K562 (cell line): ENCODE results near the gene PNPLA8. TPM values are rescaled to one million over a fixed set of nuclear protein-coding genes. Genes with fewer than 3 reads are reported as not detected.

ENCODE experiments used
- ATAC-seq: fragments of 200-7000 bp; cut with Tn5 transposase; 3 replicates; pipeline ENCODE4 v1.9.1; 2020; ENCODE audit warnings: moderate library complexity
- BruUV-seq: library from RNA; stranded (reverse); fragments of 400-500 nt; replicated peaks from 2 replicates; lab custom pipeline; 2021; lab: Mats Ljungman, UMichigan
- CTCF ChIA-PET: fragments of 300-600 bp; formaldehyde crosslinking; extraction: SDS; loops from one replicate; lab custom pipeline; 2021; ENCODE audit warnings: low intra/inter-chr PET ratio; lab: Yijun Ruan, JAX
- POLR2A ChIA-PET: fragments of 300-600, 350-650 bp; sonication (Branson Sonifier 250); formaldehyde crosslinking; extraction: SDS; loops from one replicate; lab custom pipeline; 2021; ENCODE audit warnings: antibody characterized with exemption, inconsistent platforms; lab: Yijun Ruan, JAX
- DNase-seq, 4 experiments: peaks; one replicate each; pipeline versions ENCODE4 v3.0.0 to v3.0.0-alpha.2; 2011 to 2018; ENCODE audit warnings: low spot score in 3 of 4, mixed read lengths in 3 of 4; ENCODE audit errors: extremely low read depth in 1 of 4
- FAIRE-seq: peaks from 2 replicates; lab custom pipeline; 2011; peaks lifted over from hg19 to GRCh38; lab: Jason Lieb, UNC
- H2AFZ ChIP-seq: 2 replicates; pipeline ENCODE4 v1.6.0; 2011; ENCODE audit warnings: low read depth, low read length, control low read depth, inconsistent platforms
- H3K27ac ChIP-seq: fragments of 200-600 bp; 3 replicates; pipeline ENCODE4 v1.8.0; 2011; ENCODE audit warnings: low read depth, mild to moderate bottlenecking, control low read depth, inconsistent platforms, low read length, moderate library complexity, mixed read lengths; ENCODE audit errors: extremely low read depth
- H3K27me3 ChIP-seq, 2 experiments: fragments of 300-600 bp in 1 of 2; 2 replicates in 1 of 2; 3 replicates in 1 of 2; pipeline versions ENCODE4 v1.6.0 to v1.8.0; 2011; ENCODE audit warnings: inconsistent platforms in 2 of 2, low read length in 2 of 2, mild to moderate bottlenecking in 1 of 2, mixed read lengths in 1 of 2, moderate library complexity in 1 of 2; ENCODE audit not compliant: control insufficient read depth in 2 of 2, insufficient read depth in 2 of 2
- H3K36me3 ChIP-seq: fragments of 300-600 bp; 3 replicates; pipeline ENCODE4 v1.8.0; 2011; ENCODE audit warnings: mild to moderate bottlenecking, low read length, inconsistent platforms; ENCODE audit not compliant: control insufficient read depth, insufficient read depth
- H3K4me1 ChIP-seq, 2 experiments: fragments of 200-600 bp in 1 of 2; replicated peaks in 1 of 2; 2 replicates in 1 of 2; 3 replicates in 1 of 2; pipeline versions ENCODE4 v1.5.1 to v1.8.0; 2011; ENCODE audit warnings: inconsistent platforms in 2 of 2, low read length in 2 of 2, mild to moderate bottlenecking in 1 of 2, mixed read lengths in 1 of 2, moderate library complexity in 1 of 2; ENCODE audit not compliant: control insufficient read depth in 2 of 2, insufficient read depth in 2 of 2
- H3K4me2 ChIP-seq: 2 replicates; pipeline ENCODE4 v1.6.1; 2011; ENCODE audit warnings: low read length, control low read depth, inconsistent platforms, mixed read lengths; ENCODE audit not compliant: insufficient read depth
- H3K4me3 ChIP-seq: fragments of 200-600 bp; sonication (generic), shearing (Covaris generic); 2 replicates; pipeline ENCODE4 v1.5.1; 2016; ENCODE audit warnings: control low read depth, inconsistent platforms
- H3K79me2 ChIP-seq: fragments of 200-600 bp; 3 replicates; pipeline ENCODE4 v1.8.0; 2011; ENCODE audit warnings: low read length, inconsistent platforms; ENCODE audit not compliant: control insufficient read depth, insufficient read depth
- H3K9ac ChIP-seq, 2 experiments: 2 replicates each; pipeline versions ENCODE4 v1.6.0 to v1.6.1; 2011; ENCODE audit warnings: low read depth in 2 of 2, low read length in 2 of 2, control low read depth in 1 of 2, inconsistent platforms in 1 of 2, mild to moderate bottlenecking in 1 of 2, mixed read lengths in 1 of 2; ENCODE audit not compliant: insufficient read depth in 1 of 2
- H3K9me1 ChIP-seq: one replicate; pipeline ENCODE4 v1.6.0; 2011; ENCODE audit warnings: inconsistent platforms, mild to moderate bottlenecking, low read length, moderate library complexity; ENCODE audit not compliant: control insufficient read depth, insufficient read depth
- H3K9me3 ChIP-seq: replicated peaks from 2 replicates; pipeline ENCODE4 v1.5.1; 2011; ENCODE audit warnings: low read depth, low read length, inconsistent platforms; ENCODE audit not compliant: control insufficient read depth, insufficient read depth
- H4K20me1 ChIP-seq: replicated peaks from 2 replicates; pipeline ENCODE4 v1.6.1; 2011; ENCODE audit warnings: low read length, inconsistent platforms, mixed read lengths; ENCODE audit not compliant: control insufficient read depth, insufficient read depth
- ARID2 ChIP-seq: fragments of 450-650 bp; IDR thresholded peaks from 2 replicates; pipeline ENCODE4 v1.6.1; 2017; ENCODE audit warnings: antibody characterized with exemption, mild to moderate bottlenecking
- KLF13 ChIP-seq: fragments of 450-650 bp; IDR thresholded peaks from 2 replicates; pipeline ENCODE4 v1.6.1; 2016; ENCODE audit warnings: missing genetic modification characterization, low read depth, mild to moderate bottlenecking, missing compliant biosample characterization, moderate library complexity, borderline replicate concordance
- KLF16 ChIP-seq: IDR thresholded peaks from 2 replicates; pipeline ENCODE4 v1.6.1; 2016; ENCODE audit warnings: antibody characterized with exemption
- RBM39 ChIP-seq: fragments of 200-400 bp; formaldehyde crosslinking; optimal IDR thresholded peaks from 2 replicates; pipeline ENCODE3; 2018; ENCODE audit warnings: low read depth, low read length
- ZNF184 ChIP-seq: sonication (generic); formaldehyde crosslinking; IDR thresholded peaks from 2 replicates; pipeline ENCODE4 v1.5.0; 2020; ENCODE audit warnings: missing genetic modification reagents
- WGBS: fragments of 100-300 bp; shearing (Covaris generic); methylation state at CpG from one replicate; pipeline ENCODE4 v1.1.6; 2016; ENCODE audit warnings: low coverage, mixed read lengths; ENCODE audit not compliant: insufficient coverage; ENCODE audit errors: missing lambda C conversion rate; 5-methylcytosine and 5-hydroxymethylcytosine counted together
- in situ Hi-C: fragments of 300-500 bp; cut with MboI; formaldehyde crosslinking; loops from 4 replicates; pipeline ENCODE4 v1.15.0; 2018; ENCODE audit warnings: inconsistent platforms, mixed read lengths
- intact Hi-C: fragments of 100-400 bp; cut with micrococcal nuclease; formaldehyde crosslinking; loops from 2 replicates; pipeline ENCODE4 v1.14.2; 2022
- polyA plus RNA-seq, 8 experiments: library from polyadenylated mRNA; depleted of rRNA in 4 of 8; stranded (reverse) in 5 of 8; unstranded in 3 of 8; fragments of >200 nt; fragmentation: Nextera tagmentation in 2 of 8; fragmentation: Illumina TruSeq in 1 of 8; extraction: Ambion mirVana in 2 of 8; extraction: Trizol in 1 of 8; gene quantifications; 2 replicates each; pipeline versions ENCODE4 v1.2.1 to v1.2.3, GENCODE V29; 2011 to 2014; ENCODE audit warnings: inconsistent platforms in 1 of 8, missing spikeins in 1 of 8
- total RNA-seq, 7 experiments: library from RNA; depleted of rRNA in 6 of 7; stranded (reverse); fragments of >200 nt in 6 of 7; fragmentation: Illumina TruSeq in 2 of 7; extraction: Trizol in 2 of 7; gene quantifications; 2 replicates each; pipeline versions ENCODE4 v1.2.1 to v1.2.3, GENCODE V29; 2011 to 2021; ENCODE audit warnings: low replicate concordance in 1 of 7
- TF ChIP-seq, protein P1 (sequence below): IDR thresholded peaks from 2 replicates; pipeline ENCODE4 v1.6.1; 2011; ENCODE audit warnings: borderline replicate concordance, low read depth, mild to moderate bottlenecking, moderate library complexity, low read length; ENCODE audit not compliant: insufficient read depth, poor library complexity, severe bottlenecking
- TF ChIP-seq, protein P2 (sequence below): fragments of 450-650 bp; formaldehyde crosslinking; IDR thresholded peaks from 2 replicates; pipeline ENCODE4 v1.4.0; 2020; ENCODE audit warnings: mild to moderate bottlenecking, moderate library complexity
- TF ChIP-seq, protein P3 (sequence below): fragments of 450-650 bp; formaldehyde crosslinking; conservative IDR thresholded peaks from 2 replicates; pipeline ENCODE4 v1.4.0; 2022; ENCODE audit warnings: mild to moderate bottlenecking, missing genetic modification characterization

The PNPLA8 gene
- total and polyA plus RNA-seq, 9 of the 15 experiments (the other 6 are each of a cell fraction or from before 2014, with no cell fraction given), result 12.8 to 27.6 (median 16.3) TPM

- FAIRE-seq, result peak; percentile 74
- in situ Hi-C loops, result no loop called here
- H3K27me3 ChIP-seq, result peaks cover 40 to 42% of the 10 kb centered on the region in 2 experiments
- TF ChIP-seq, protein P1, sequence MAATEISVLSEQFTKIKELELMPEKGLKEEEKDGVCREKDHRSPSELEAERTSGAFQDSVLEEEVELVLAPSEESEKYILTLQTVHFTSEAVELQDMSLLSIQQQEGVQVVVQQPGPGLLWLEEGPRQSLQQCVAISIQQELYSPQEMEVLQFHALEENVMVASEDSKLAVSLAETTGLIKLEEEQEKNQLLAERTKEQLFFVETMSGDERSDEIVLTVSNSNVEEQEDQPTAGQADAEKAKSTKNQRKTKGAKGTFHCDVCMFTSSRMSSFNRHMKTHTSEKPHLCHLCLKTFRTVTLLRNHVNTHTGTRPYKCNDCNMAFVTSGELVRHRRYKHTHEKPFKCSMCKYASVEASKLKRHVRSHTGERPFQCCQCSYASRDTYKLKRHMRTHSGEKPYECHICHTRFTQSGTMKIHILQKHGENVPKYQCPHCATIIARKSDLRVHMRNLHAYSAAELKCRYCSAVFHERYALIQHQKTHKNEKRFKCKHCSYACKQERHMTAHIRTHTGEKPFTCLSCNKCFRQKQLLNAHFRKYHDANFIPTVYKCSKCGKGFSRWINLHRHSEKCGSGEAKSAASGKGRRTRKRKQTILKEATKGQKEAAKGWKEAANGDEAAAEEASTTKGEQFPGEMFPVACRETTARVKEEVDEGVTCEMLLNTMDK, result peak; percentile 5
- TF ChIP-seq KLF13 (tag) (no peak), ZNF184 (CRISPR knock-in tag) (no peak), RBM39 (no peak), ARID2 (0 out of 2 replicates have a peak, but pooled peaks have one; percentile 21), KLF16 (0 out of 2 replicates have a peak, but pooled peaks have one; percentile 25)
- TF ChIP-seq, protein P2, sequence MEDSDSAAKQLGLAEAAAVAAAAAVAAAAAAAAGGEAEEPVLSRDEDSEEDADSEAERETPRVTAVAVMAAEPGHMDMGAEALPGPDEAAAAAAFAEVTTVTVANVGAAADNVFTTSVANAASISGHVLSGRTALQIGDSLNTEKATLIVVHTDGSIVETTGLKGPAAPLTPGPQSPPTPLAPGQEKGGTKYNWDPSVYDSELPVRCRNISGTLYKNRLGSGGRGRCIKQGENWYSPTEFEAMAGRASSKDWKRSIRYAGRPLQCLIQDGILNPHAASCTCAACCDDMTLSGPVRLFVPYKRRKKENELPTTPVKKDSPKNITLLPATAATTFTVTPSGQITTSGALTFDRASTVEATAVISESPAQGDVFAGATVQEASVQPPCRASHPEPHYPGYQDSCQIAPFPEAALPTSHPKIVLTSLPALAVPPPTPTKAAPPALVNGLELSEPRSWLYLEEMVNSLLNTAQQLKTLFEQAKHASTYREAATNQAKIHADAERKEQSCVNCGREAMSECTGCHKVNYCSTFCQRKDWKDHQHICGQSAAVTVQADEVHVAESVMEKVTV, result 0 out of 2 replicates have a peak, but pooled peaks have one; percentile 43
- TF ChIP-seq, protein P3, sequence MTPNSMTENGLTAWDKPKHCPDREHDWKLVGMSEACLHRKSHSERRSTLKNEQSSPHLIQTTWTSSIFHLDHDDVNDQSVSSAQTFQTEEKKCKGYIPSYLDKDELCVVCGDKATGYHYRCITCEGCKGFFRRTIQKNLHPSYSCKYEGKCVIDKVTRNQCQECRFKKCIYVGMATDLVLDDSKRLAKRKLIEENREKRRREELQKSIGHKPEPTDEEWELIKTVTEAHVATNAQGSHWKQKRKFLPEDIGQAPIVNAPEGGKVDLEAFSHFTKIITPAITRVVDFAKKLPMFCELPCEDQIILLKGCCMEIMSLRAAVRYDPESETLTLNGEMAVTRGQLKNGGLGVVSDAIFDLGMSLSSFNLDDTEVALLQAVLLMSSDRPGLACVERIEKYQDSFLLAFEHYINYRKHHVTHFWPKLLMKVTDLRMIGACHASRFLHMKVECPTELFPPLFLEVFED, result 0 out of 2 replicates have a peak, but pooled peaks have one; percentile 18
Observed at GRCh38 chr7:108459922-108460551, 65.9 kb downstream of the PNPLA8 start.

More at GRCh38 chr7:108459922-108460551, 65.9 kb downstream of the PNPLA8 start:
- intact Hi-C loops, result loop anchor here (1.0 to 2.0 kb wide), 2 partner anchors 37 to 279 kb away; no protein-coding TSS in a partner anchor
- H3K36me3 ChIP-seq, result no peaks in the 10 kb centered on the region
- ATAC-seq (peak; percentile 87), DNase-seq (peak; percentile 29 to 67 (median 45))
- no TSS peak for BruUV-seq
- no peaks in the 10 kb centered on the region for H3K79me2 ChIP-seq
- POLR2A ChIA-PET, result interaction anchor here (0.6 to 1.5 kb wide), 4 partner anchors 9 to 178 kb away, joined by 3 to 4 read pairs (median 4); no protein-coding TSS in a partner anchor
- no peak overlapping the region for H3K4me2 ChIP-seq
- no peaks in the 10 kb centered on the region for H3K9me3 ChIP-seq
- H3K4me1 ChIP-seq, result peaks cover 0 to 15% of the 10 kb centered on the region in 2 experiments; a peak in 2 of 5 replicates
- H3K4me3 ChIP-seq, result no peak overlapping the region
- H2AFZ ChIP-seq, result no peak overlapping the region
- WGBS, result 4% methylated on average over 3 of the region's 3 CpGs
- no peaks in the 10 kb centered on the region for H3K9me1 ChIP-seq
- no peak overlapping the region for H3K9ac ChIP-seq
- no peak overlapping the region for H3K27ac ChIP-seq
- H4K20me1 ChIP-seq, result no peaks in the 10 kb centered on the region
- CTCF ChIA-PET, result interaction anchor here (0.6 to 2.5 kb wide), 4 partner anchors 216 to 281 kb away, joined by 3 to 25 read pairs (median 5); no protein-coding TSS in a partner anchor
